HG02840 (cell line): ENCODE results near the gene ALLC.
"Not testable (repeated sequence)": the region's sequence is repeated elsewhere in the genome, so short reads cannot be mapped to it uniquely, and the experiment has no call there.

Experiments used
- ATAC-seq: cut with Tn5 transposase; IDR thresholded peaks from one replicate; pipeline ENCODE4 v1.9.1; 2021; ENCODE audit warnings: mild to moderate bottlenecking, moderate library complexity, moderate number of reproducible peaks; ENCODE audit not compliant: unreplicated experiment, low FRiP score

Gene ALLC

DNA sequence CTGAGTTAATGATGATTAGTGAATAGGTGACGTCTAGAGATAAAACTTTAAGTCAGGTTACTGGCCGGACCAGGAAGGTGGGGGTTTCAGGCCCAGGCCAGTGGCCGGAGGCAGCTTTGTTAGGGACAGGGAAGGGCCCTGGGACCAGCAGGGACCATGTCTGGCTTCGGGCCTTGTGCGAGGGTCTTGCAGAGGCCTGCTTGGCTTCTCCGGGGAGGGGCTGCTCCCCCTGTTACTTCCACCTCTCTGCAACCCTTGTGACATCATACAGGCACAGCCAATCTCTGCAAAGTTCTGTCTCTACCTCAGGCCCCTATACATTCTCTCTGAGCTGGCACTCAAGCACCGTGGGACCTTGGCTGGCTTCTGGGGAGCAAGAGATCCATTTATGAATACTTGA is at the start of gene ALLC:
Gene ALLC, plus strand, starts transcription at position 320 of the 400 bp plus-strand sequence. CDS start 12,958 bp downstream, outside the sequence.
- no peak for ATAC-seq

DNA sequence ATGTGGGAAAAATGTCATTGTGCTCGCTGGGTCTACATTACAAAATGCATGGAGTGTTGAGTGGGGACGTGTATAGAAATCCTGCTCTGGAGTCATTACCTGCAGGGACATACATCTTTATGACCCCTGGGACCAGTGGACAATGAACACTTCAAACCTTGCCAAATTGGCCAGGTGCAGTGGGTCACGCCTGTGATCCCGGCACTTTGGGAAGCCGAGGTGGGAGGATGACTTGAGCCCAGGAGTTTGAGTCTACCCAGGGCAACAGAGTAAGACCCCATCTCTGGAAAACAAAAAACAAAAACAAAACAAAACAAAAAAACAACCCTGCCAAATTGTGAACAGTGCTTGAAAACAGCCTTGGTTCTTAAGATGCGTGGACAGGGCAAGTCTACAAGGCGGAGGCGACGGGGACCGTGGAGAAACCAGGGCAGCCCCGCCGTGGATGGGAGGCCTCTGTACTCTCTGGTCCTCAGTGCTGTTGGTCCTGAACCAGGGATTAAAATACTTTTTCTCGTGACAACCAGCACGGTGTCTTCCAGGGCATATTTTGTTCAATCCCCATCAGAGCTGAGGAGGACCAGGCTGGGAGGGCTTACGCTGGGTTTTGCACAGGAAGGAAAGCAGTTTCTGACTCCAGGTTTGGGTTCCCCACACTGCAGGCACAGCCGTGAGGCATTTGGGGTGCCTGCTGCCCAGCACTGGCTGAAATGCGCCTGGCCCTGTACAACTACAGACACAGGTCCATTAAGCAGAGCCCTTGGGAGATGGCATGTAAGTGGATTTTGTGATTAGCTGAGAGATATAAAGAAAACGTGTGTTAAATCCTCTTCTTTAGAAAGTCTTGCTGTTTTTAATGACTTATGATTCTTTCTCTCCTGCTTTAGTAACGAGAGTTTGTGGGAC is 49.4 kb upstream of the ALLC start:
- ATAC-seq = no peak

DNA sequence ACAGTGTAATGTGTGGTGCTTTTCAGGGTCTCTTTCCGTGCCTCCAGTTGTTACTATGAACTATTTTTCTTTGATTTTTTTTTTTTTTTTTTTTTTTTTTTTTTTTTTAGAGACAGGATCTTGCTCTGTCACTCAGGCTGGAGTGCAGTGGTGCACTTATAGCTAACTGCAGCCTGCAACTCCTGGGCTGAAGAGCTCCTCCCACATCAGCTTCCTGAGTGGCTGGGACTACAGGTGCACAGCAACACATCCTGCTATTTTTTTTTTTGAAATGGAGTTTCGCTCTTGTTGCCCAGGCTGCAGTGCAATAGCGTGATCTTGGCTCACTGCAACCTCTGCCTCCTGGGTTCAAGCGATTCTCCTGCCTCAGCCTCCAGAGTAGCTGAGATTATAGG is 48.7 kb upstream of the ALLC start:
- ATAC-seq = not testable (repeated sequence)

DNA sequence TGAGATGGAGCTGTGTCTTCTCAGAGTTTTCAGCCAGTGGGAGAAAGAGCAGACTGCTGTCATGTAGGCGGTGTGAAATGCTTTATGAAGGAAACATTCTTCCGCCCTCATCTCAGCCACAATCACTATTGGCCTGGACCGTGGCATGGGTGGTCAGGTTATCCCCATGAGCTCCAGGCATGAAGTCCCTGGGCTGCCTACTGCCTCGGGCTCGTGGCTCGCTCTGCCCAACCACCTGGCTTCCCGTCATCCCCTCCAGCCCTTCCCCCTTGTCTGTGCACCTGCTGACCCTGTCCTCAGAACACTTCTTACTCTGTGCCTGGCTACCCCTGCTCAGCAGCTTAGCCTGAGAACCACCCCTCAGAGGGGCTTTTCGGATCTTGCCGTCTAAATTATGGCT is 47.6 kb upstream of the ALLC start:
- ATAC-seq = no peak

DNA sequence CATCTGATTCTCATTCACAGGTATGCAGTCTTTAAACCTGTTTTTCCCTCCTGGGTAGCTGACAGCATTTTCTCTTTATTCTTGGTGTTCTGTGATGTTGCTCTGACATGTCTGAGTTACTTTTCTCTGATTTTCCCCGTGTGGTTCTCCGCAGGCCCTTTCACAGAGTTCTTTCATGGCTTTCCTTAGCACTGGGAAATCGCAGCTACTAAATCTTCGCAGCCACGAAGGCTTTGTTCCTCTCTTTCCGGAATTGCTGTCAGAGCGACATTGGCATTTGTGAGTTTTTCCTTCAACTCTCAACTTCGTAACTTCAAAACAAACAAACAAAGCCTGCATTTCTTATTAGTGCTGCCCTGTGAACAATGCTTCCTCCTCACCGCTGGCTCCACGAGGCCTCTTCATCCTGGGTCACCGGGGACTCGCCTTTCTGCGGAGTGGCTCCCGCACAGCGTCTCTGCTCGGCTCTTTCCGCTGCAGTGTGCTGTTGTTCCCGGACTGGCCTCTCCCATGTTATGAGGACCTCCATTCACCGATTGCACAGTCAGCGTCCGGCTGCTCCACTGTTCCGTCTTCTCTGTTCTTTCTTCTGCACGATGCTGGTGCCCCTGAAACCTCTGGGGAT is 47.0 kb upstream of the ALLC start:
- ATAC-seq = no peak

DNA sequence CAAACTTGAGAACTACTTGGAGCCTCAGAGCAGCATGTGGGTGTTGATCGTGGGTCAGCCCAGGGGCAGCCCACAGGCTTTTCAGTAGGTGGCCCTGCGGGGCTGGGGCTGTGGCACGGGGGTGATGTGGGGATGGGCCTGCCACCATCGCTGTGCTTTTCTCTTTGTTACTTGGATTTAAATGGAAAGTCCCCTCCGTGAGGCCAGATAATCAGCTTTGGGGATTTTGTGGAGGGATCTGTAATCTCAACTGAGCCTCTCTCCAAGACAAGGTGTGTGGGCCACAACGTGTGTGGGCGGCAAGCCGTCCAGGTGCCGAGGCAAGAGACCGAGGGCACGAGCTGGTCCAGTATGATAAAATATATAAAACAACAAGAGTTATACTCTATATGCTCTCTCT is 46.4 kb upstream of the ALLC start:
- no peak for ATAC-seq

DNA sequence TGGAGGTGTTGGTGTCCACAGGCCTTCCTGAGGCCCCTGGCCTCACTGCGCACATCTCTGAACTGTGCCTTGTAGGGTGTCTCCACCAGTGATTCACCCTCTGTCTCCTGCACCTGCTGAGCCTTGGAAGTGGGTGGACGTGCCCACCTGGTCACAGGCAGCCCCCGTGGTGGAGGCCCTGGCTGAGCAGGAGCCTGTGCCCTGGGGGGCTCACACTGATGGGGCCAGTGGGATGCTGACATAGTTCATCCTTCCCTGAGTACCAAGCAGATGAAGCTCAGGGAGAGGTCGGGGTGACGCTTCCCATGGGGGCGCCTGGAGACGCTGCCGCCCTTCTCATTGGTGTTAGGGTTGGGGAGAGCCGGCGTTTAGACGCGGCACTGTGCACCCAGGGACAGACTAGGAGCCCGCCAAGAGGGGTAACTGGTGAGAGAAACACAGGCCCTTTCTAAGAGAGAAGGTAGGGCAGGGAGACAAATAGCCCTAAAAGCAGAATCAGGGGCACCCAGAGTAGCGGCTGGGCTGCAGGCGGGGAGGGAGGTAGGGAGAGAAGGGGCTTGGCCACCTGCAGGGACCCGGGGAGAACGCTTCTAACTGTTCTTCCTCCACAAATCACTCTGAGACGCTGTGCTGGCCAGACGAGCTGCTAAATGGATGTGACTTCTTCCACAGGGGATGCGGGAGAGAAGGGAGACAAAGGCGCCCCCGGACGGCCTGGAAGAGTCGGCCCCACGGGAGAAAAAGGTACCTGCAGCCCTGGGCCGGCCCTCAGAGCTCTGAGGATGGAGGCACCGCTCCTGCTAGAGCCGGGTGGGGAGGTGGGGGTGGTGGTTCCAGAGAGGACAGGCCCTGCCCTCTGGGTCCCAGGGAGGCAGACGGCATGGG is 45.1 kb upstream of the ALLC start:
- no peak for ATAC-seq

DNA sequence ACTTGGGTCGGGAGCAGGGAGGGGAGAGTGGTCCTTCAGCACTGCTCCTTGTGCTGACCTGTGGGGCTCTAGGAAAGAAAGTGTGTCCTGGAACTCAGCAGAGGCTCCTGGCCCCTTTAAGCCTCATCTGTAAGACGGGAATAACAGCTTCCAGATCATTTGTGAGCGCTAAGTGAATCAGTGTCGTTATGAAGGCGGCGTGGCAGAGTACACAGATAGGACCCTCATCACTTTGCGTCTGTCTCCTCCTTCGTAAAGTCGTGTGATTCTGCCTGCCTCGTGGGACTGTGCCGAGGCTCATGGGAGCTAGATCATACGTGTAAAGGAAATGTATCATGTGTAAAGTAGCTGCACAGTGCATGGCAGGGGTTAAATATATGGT is 44.5 kb upstream of the ALLC start:
- ATAC-seq = no peak

DNA sequence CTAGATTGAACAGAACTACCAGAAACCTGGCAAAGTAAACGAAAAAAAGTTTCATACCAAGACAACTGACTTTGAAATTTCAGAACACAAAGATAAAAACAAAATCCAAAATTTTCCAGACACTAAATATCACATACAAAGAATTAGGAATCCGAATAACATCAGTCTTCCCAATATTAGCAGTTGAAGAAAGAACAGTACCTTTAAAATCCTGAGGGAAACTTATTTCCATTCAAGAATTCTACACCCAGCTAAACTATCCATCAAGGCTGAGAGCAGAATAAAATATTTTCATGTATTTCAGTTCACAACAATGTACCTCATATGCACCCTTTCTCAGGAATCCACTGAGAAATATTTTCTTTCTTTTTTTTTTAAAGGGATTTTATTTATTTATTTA is 43.3 kb upstream of the ALLC start:
- not testable (repeated sequence) for ATAC-seq

DNA sequence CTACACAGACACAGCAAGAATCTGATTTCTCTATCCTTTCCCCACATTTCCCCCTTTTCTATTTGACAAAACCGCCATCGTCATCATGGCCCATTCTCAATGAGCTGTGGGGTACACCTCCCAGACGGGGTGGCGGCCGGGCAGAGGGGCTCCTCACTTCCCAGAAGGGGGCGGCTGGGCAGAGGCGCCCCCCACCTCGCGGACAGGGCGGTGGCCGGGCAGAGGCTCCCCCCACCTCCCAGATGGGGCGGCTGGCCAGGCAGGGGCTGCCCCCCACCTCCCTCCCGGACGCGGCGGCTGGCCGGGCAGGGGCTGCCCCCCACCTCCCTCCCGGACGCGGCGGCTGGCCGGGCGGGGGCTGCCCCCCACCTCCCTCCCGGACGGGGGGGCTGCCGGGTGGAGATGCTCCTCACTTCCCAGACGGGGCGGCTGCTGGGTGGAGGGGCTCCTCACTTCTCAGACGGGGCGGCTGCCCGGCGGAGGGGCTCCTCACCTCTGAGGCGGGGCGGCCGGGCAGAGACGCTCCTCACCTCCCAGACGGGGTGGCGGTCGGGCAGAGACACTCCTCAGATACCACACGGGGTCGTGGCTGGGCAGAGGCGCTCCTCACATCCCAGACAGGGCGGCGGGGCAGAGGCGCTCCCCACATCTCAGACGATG is 42.3 kb upstream of the ALLC start:
- ATAC-seq = not testable (repeated sequence)

DNA sequence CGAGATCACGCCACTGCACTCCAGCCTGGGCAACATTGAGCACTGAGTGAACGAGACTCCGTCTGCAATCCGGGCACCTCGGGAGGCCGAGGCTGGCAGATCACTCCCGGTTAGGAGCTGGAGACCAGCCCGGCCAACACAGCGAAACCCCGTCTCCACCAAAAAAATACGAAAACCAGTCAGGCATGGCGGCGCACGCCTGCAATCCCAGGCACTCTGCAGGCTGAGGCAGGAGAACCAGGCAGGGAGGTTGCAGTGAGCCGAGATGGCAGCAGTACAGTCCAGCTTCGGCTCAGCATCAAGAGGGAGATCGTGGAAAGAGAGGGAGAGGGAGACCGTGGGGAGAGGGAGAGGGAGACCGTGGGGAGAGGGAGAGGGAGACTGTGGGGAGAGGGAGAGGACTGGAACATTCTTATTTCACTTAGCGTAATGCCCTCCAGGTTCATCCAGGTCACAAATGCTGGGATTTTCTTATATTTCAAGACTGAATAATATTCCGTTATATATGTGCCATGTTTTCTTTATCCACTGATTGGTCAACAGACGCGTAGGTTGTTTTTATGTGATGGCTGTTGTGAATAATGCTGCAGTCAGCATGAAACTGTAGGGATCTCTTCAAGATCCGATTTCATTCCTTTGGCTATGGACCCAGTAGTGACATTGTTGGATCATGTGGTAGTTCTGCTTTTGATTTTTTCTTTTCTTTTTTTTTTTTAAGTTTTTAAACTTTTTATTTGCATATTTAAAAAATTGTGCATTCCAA is 41.4 kb upstream of the ALLC start:
- ATAC-seq = not testable (repeated sequence)

DNA sequence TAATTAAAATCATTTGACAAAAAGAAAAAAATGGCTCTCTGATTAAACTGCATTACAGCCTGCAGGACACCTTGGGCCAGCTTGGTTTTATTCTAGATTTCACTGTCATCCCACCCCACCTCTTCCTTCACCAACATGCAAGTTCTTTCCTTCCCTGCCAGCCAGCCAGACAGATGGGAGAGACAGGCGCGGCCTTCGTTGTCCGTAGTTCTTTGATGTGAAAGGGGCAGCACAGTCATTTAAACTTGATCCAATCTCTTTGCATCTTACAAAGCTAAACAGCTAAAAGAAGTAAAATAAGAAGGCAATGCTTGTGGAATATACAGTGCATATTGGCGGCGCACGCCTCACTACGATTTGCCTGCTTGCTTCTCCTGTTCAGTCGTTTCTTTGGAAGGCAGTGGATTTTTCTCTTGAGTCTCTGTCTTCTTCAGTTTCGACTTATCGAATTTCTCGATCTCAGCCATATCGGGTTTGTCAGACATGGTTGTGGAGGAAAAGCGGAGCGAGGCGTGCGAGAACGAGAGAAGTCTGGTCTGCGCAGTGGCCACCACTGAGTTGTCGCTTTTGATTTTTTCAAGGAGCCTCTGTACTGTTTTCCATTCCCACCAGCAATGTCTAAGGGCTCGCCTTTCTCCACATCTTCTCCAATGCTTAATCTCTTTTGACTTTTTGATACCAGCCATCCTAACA is 40.7 kb upstream of the ALLC start:
- no peak for ATAC-seq

DNA sequence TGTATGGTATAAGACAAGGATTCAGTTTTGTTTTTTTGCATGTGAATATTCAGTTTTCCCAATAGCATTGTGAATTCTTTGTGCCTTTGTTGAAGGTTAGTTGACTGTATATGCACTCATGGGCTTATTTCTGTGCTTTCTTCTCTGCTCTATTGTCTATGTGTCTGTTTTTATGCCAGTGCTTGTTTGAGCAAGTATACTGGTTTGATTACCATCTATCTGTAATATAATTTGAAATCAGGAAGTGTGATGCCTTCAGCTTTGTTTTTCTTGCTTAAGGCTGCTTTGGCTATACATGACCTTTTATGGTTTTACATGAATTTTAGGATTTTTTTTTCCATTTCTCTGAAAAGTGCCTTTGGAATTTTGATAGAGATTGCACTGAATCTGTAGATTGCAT is 39.6 kb upstream of the ALLC start:
- ATAC-seq = no peak

DNA sequence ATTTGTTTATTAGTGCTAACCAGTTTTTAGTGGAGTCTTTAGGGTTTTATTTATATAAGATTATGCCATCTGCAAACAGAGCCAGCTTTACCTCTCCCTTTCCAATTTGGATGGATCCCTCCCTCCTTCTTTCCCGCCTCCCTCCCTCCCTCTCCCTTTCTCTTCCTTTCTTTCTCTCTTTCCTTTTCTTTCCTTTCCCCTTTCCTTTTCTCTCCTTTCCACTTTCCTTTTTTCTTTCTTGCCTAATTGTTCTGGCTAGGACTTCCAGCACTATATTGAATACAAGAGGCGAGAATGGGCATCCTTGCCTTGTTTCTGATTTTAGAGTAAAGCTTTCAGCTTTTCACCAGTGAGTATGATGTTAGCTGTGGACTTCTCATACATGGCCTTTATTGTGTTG is 39.0 kb upstream of the ALLC start:
- no peak for ATAC-seq

DNA sequence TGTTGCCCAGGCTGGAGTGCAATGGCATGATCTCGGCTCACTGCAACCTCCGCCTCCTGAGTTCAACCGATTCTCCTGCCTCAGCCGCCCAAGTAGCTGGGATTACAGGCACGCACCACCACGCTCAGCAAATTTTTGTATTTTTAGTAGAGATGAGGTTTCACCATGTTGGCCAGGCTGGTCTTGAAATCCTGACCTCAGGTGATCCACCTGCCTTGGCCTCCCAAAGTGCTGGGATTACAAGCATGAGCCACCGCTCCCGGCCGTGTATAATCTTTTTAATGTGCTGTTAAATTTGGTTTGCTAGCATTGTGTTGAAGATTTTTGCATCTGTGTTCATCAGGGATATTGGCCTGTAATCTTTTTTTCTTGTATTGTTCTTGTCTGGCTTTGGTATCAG is 38.3 kb upstream of the ALLC start:
- not testable (repeated sequence) for ATAC-seq

DNA sequence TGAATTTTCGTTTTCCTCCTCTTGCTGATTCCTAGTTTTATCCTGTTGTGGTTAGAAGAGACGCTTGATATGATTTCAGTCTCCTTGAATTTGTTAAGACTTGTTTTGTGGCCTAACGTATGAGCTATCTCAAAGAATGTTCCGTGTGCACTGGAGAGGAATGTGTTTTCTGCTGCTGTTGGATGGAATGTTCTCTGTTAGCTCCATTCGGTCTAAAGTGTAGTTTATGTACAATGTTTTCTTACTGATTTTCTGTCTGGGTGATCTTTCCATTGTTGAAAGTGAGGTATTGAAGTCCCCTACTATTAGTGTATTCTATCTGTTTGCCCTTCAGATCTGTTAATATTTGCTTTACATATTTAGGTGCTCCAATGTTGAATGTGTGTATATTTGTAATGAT is 37.2 kb upstream of the ALLC start:
- ATAC-seq = no peak

DNA sequence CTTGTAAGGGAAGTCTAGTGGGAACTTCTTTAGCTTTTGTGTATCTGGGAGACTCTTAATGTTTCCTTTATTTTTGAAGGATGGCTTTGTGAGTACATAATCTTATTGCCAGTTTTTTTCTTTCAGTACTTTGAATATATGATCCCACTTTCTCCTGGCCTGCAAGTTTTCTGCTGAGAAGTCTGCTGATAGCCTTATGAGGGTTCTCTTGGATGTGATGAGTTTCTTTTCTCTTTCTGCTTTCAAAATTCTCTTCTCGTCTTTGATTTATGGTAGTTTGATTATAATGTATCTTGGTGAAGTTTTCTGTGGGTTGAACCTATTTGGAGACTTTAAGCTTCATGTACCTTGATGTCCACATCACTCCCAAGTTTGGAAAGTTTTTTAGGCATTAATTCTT is 35.0 kb upstream of the ALLC start:
- no peak for ATAC-seq

DNA sequence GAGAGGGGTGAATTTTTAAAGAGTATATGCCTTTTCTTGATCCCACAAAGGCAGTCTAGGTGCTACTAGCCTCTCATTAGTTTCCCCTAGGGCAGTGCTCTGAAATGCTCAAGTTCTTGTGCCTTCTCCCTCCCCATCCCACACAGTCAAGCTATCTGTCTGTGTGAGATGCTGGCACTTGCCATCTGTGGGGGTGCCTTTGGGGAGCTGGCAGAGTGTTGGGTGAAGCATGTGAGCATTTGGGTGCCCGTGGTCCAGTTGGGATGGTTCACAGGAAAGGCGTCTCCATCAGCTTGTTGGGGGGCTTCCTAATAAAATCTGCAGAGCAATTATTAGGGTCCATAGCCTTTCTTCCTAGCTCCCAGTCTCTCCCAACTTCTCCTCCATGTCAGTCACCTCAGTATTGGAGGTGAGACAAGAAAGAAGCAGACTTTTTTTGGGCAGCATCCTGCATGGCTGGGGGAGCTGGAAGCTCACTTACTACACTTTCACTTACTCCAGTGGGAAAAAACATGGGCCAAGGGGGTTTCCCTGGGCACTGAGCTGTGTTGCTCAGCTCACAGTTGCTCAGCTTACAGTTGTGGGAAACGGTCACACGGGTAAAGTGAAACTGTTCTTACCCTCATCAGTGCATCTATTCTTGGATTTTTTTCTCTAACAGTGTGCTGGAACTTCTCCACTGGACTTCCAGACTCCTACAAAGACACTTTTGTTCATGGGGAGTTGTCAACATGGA is 33.8 kb upstream of the ALLC start:
- no peak for ATAC-seq

DNA sequence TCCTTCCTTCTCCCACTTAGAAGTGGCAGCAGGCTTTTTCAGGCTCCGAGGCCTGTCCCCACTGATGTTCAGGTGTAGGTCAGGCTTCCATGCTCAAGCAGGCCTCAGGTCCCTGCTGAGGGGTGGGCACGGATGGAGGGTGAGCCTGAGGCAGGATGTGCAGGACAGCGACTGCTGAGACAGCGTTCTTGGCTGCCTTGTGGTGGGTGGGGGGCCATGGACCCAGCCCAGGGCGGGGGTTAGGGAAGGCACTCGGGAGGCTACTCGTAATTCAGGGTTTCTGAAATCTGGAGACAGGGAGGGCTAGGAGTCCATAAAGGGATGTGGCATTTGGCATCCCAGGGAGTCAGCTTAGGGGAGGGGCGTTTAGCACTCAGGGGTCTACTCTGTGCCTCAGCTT is 32.8 kb upstream of the ALLC start:
- no peak for ATAC-seq
